ENCODE results near the gene NPDC1.

The NPDC1 gene

DNA sequence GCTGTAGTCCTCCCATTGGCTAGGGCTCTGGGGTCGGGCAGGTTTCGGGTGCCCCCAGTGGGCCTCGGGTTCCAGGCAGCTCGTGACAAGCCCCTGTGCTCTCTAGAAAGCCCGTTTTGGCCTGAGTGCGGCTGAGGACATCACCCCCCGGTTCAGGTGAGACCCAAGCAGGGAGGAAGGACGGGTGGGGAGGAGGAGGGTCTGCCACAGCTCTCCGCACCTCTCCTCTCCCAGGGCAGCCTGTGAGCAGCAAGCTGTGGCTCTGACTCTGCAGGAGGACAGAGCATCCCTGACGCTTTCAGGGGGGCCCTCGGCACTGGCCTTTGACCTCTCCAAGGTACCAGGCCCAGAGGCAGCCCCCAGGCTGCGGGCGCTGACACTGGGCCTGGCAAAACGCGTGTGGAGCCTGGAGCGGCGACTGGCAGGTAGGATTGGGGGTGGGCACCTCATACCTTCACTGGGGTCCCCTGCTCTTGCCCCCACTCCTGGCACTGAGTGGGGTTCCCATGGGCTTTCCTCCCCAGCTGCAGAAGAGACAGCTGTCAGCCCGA lies 53.1 kb downstream of the NPDC1 start:
- no peak for DNase-seq (ENCODE audit: low read depth)

DNA sequence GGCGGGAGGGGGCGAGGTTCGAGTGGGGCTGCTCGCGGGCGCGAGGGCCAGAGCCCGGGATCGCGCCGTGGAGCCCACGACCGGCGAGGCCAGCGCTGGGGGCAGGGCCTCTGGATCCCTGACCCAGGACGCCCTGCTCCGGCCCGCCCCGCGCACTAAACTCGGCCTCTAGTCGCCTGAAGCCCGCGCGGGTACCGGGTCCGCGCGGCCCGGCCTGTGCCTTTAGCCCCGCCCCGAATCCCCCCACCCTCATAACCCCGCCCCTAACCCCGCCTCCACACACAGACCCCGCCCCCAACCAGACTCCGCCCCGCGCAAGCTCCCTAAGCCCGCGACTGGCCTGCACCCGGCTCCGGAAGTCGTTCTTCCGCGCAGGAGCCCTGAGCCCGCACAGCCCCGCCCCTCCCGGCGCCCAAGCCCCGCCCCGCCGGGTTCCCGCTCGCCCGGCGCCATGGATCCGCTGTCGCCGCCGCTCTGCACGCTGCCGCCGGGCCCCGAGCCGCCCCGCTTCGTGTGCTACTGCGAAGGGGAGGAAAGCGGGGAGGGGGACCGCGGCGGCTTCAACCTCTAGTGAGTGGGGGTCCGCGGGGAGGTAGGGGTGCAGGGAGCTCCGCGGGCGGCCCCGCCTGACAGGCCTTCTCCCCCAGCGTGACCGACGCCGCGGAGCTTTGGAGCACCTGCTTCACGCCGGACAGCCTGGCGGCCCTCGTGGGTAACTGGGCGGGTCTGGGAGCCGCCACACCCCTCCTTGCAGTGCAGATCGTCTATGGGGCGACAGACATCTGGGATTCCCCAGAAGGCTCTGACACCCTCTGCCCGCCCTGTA lies 53.8 kb downstream of the NPDC1 start, which contains the start of gene PAXX:
Gene PAXX (plus strand): TSS at position 430 of the 826 bp plus-strand sequence. CDS start 22 bp downstream, at position 452.
- peak; percentile 90 for DNase-seq (ENCODE audit: low read depth)

DNA sequence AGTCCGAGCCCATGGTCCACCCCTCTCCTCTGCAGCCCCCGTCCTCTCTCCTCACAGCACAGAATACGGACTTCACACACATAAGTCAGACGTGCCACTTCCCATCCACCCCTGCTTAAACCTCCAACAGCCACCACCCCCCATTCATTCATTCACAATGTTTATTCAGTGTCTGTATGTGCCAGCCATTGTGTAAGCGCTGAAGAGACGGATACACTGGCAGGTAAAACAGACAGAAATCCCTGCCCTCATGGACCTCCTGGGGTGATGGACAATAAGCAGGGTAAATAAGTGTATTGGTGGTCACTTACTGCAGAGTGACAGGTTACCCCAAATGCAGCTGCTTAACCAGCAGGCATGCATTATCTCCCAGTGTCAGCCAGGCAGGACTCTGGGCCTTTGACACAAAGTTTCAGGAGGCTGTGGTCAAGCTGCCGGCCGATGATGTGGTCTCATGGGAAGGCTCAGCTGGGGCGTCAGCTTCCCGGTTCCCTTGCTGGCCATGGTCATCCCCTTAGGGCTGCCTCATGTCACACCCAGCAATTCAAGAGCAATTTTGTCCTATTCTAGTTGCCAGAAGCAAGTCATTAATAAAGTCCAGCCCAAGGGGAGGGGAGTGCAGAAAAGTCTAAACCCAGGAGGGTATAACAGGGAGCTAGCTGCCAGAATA lies 55.6 kb downstream of the NPDC1 start:
- no peak for DNase-seq (ENCODE audit: low read depth)

All from T follicular helper cell (primary cell).